Mesothelial cell of epicardium (in vitro differentiated cells): ENCODE data around the gene CPLANE1. TPM values are rescaled to one million over a fixed set of nuclear protein-coding genes. Genes with fewer than 3 reads are reported as not detected.
"Not testable (repeated sequence)": the region's sequence is repeated elsewhere in the genome, so short reads cannot be mapped to it uniquely, and the experiment has no call there.

Experiments used
- DNase-seq, 2 experiments: peaks; one replicate each; pipeline ENCODE4 v3.0.0; 2021; ENCODE audit warnings: low spot score in 2 of 2; ENCODE audit not compliant: unreplicated experiment in 2 of 2
- H3K27ac Mint-ChIP-seq: 2 replicates; pipeline ENCODE4 v1.8.0; 2021; ENCODE audit warnings: mixed read lengths
- H3K27me3 Mint-ChIP-seq: 2 replicates; pipeline ENCODE4 v1.8.0; 2021; ENCODE audit warnings: low read depth, mixed read lengths
- H3K36me3 Mint-ChIP-seq: 2 replicates; pipeline ENCODE4 v1.8.0; 2021; ENCODE audit warnings: mixed read lengths
- H3K4me1 Mint-ChIP-seq: 2 replicates; pipeline ENCODE4 v1.8.0; 2021; ENCODE audit warnings: mixed read lengths
- H3K4me3 Mint-ChIP-seq: 2 replicates; pipeline ENCODE4 v1.8.0; 2021; ENCODE audit warnings: mild to moderate bottlenecking, moderate library complexity, mixed read lengths
- H3K9me3 Mint-ChIP-seq: 2 replicates; pipeline ENCODE4 v1.8.0; 2021; ENCODE audit warnings: mixed read lengths
- CTCF ChIP-seq: fragments of 200-600 bp; sonication (generic); IDR thresholded peaks from one replicate; pipeline ENCODE4 v1.5.0; 2021; ENCODE audit warnings: antibody characterized with exemption; ENCODE audit not compliant: unreplicated experiment
- total RNA-seq: library from RNA; stranded (reverse); gene quantifications from 3 replicates; pipeline ENCODE4 v1.2.1, GENCODE V29; 2021

The CPLANE1 gene
- total RNA-seq, 1 donor from 2014 or later = 32.3 TPM

GRCh38 chr5:37247496-37247895 is 1.7 kb downstream of the CPLANE1 start:
- Mint-ChIP-seq H3K27ac (peak overlapping the region; percentile 9), H3K4me1 (peaks cover 19% of the 10 kb centered on the region), H3K4me3 (peak overlapping the region; percentile 71), H3K27me3 (no peaks in the 10 kb centered on the region), H3K9me3 (no peaks in the 10 kb centered on the region), H3K36me3 (peaks cover 4% of the 10 kb centered on the region)
- no peak for DNase-seq
- TF ChIP-seq CTCF = no peak

- H3K4me3 Mint-ChIP-seq = peak overlapping the region; percentile 71
These were observed 2.1 kb downstream of the CPLANE1 start for GRCh38 chr5:37247036-37247435.

DNA sequence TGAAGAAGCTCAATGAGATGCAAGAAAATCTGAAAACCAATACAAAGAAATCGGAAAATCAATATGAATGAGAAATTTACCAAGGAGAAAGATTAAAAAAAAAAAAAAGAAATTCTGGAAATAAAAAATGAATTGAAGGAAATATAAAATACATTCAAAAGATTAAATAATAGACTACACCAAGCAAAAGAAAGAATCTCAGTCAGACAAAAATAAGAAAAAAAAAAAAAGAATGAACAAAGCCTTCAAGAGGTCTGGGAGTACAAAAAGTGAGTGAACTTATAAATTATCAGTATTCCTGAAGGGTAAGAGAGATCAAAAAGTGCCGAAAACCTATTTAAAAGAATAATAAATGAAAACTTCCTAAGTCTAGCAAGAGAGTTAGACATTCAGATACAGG is 14.9 kb downstream of the CPLANE1 start:
- Mint-ChIP-seq H3K4me1 (no peaks in the 10 kb centered on the region), H3K27me3 (no peaks in the 10 kb centered on the region), H3K4me3 (no peak overlapping the region), H3K9me3 (peaks cover 31% of the 10 kb centered on the region), H3K36me3 (peaks cover 52% of the 10 kb centered on the region), H3K27ac (no peak overlapping the region)
- no peak for TF ChIP-seq CTCF
- no peak for DNase-seq

More at GRCh38 chr5:37247036-37247435, 2.1 kb downstream of the CPLANE1 start:
- H3K27ac Mint-ChIP-seq = no peak overlapping the region
- TF ChIP-seq CTCF = no peak
- peaks cover 19% of the 10 kb centered on the region for H3K4me1 Mint-ChIP-seq
- H3K36me3 Mint-ChIP-seq = peaks cover 4% of the 10 kb centered on the region
- DNase-seq = no peak
- no peaks in the 10 kb centered on the region for H3K27me3 Mint-ChIP-seq
- no peaks in the 10 kb centered on the region for H3K9me3 Mint-ChIP-seq

- no peaks in the 10 kb centered on the region for H3K9me3 Mint-ChIP-seq
- no peaks in the 10 kb centered on the region for H3K27me3 Mint-ChIP-seq
- no peak overlapping the region for H3K4me3 Mint-ChIP-seq
- H3K4me1 Mint-ChIP-seq = no peaks in the 10 kb centered on the region
- no peak for DNase-seq
- no peak overlapping the region for H3K27ac Mint-ChIP-seq
- H3K36me3 Mint-ChIP-seq = peaks cover 24% of the 10 kb centered on the region
- no peak for TF ChIP-seq CTCF
These were observed 22.8 kb downstream of the CPLANE1 start for GRCh38 chr5:37226377-37226776.

GRCh38 chr5:37222181-37222580 is 27.0 kb downstream of the CPLANE1 start:
- H3K36me3 Mint-ChIP-seq = peaks cover 24% of the 10 kb centered on the region
- DNase-seq = no peak
- H3K4me1 Mint-ChIP-seq = no peaks in the 10 kb centered on the region
- no peak for TF ChIP-seq CTCF
- H3K27ac Mint-ChIP-seq = no peak overlapping the region
- no peaks in the 10 kb centered on the region for H3K9me3 Mint-ChIP-seq
- no peaks in the 10 kb centered on the region for H3K27me3 Mint-ChIP-seq
- H3K4me3 Mint-ChIP-seq = no peak overlapping the region

- H3K36me3 Mint-ChIP-seq = peaks cover 19% of the 10 kb centered on the region
- not testable (repeated sequence) for DNase-seq, H3K4me3 Mint-ChIP-seq, H3K27me3 Mint-ChIP-seq, H3K27ac Mint-ChIP-seq, H3K9me3 Mint-ChIP-seq, H3K4me1 Mint-ChIP-seq
These were observed 28.8 kb downstream of the CPLANE1 start for GRCh38 chr5:37220426-37220825.

DNA sequence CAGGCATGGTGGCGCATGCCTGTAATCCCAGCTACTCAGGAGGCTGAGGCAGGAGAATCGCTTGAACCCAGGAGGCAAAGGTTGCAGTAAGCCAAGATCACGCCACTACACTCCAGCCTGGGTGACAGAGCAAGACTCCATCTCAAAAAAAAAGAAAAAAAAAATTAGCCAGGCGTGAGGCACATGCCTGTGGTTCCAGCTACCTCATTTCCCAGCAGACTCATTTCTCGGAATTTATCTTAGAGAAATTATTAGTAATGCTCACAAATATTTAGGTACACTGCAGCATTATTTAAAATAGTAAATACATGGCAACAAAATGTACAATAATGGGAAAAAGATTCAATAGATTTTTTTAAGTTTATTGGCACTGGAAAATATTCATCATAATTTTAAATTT is 29.8 kb downstream of the CPLANE1 start:
- H3K27me3 Mint-ChIP-seq, DNase-seq, H3K4me3 Mint-ChIP-seq, H3K4me1 Mint-ChIP-seq, H3K27ac Mint-ChIP-seq, H3K9me3 Mint-ChIP-seq: not testable (repeated sequence)
- peaks cover 21% of the 10 kb centered on the region for H3K36me3 Mint-ChIP-seq
